8988T (cell line): ENCODE data around the gene NPHP4.

Source experiments
- DNase-seq: peaks from one replicate; pipeline ENCODE4 v3.0.0; 2011

The NPHP4 gene

GRCh38 chr1:5947071-5947821, 45.0 kb downstream of the NPHP4 start:
- no peak for DNase-seq

GRCh38 chr1:5945445-5945844, 46.8 kb downstream of the NPHP4 start:
- DNase-seq, result no peak

GRCh38 chr1:5944843-5945167, 47.4 kb downstream of the NPHP4 start:
- DNase-seq, result no peak

GRCh38 chr1:5944154-5944842, 47.9 kb downstream of the NPHP4 start:
- DNase-seq, result no peak

GRCh38 chr1:5943343-5944124, 48.7 kb downstream of the NPHP4 start:
- DNase-seq, result no peak

GRCh38 chr1:5941671-5942070, 50.6 kb downstream of the NPHP4 start:
- no peak for DNase-seq

- DNase-seq, result no peak
Measured at GRCh38 chr1:5940723-5941407, 51.4 kb downstream of the NPHP4 start.

- DNase-seq, result no peak
Measured at GRCh38 chr1:5939271-5940170, 52.7 kb downstream of the NPHP4 start.

- DNase-seq, result no peak
Measured at GRCh38 chr1:5938101-5938646, 54.1 kb downstream of the NPHP4 start.

- DNase-seq, result no peak
Measured at GRCh38 chr1:5937373-5937857, 54.8 kb downstream of the NPHP4 start.

GRCh38 chr1:5936621-5937372, 55.4 kb downstream of the NPHP4 start:
- no peak for DNase-seq

GRCh38 chr1:5936126-5936525, 56.1 kb downstream of the NPHP4 start:
- DNase-seq, result no peak

- no peak for DNase-seq
Measured at GRCh38 chr1:5935026-5935425, 57.2 kb downstream of the NPHP4 start.

GRCh38 chr1:5934058-5934884, 58.0 kb downstream of the NPHP4 start:
- no peak for DNase-seq

- DNase-seq, result no peak
Measured at GRCh38 chr1:5933676-5934057, 58.6 kb downstream of the NPHP4 start.

GRCh38 chr1:5933050-5933449, 59.2 kb downstream of the NPHP4 start:
- no peak for DNase-seq

- no peak for DNase-seq
Measured at GRCh38 chr1:5928714-5929400, 63.4 kb downstream of the NPHP4 start.

- DNase-seq, result no peak
Measured at GRCh38 chr1:5927506-5928370, 64.5 kb downstream of the NPHP4 start.
